Activated gamma-delta T cell treated with Interleukin-2 at 50 U/mL for 16 hours (primary cell): ENCODE data around the gene KRTAP2-2.
"Not testable (repeated sequence)": the region's sequence is repeated elsewhere in the genome, so short reads cannot be mapped to it uniquely, and the experiment has no call there.

Source experiments
- DNase-seq: peaks from one replicate; pipeline ENCODE4 v3.0.0-alpha.2; 2020

Gene KRTAP2-2

GRCh38 chr17:41055130-41055529 lies at the start of gene KRTAP2-2:
Gene KRTAP2-2, minus strand, starts transcription at chr17:41055230. Its CDS starts 19 bp downstream, at chr17:41055211.
- not testable (repeated sequence) for DNase-seq

- DNase-seq: not testable (repeated sequence)
These were observed 49.5 kb upstream of the KRTAP2-2 start for GRCh38 chr17:41104386-41105038.

GRCh38 chr17:41103896-41104295 lies 48.9 kb upstream of the KRTAP2-2 start:
- DNase-seq: no peak

GRCh38 chr17:41101586-41102259 lies 46.7 kb upstream of the KRTAP2-2 start, which contains the start of gene KRTAP4-16:
Gene KRTAP4-16, minus strand, starts transcription at chr17:41102209. Its CDS starts 0 bp downstream, at chr17:41102209.
- no peak for DNase-seq

- DNase-seq: not testable (repeated sequence)
These were observed 44.9 kb upstream of the KRTAP2-2 start for GRCh38 chr17:41099682-41100480.

GRCh38 chr17:41098481-41098880 lies 43.5 kb upstream of the KRTAP2-2 start:
- no peak for DNase-seq

GRCh38 chr17:41098042-41098441 lies 43.0 kb upstream of the KRTAP2-2 start, which contains the start of gene KRTAP4-8:
Gene KRTAP4-8, minus strand, starts transcription at chr17:41098142. Its CDS starts 58 bp downstream, at chr17:41098084.
- no peak for DNase-seq

GRCh38 chr17:41096055-41096454 lies 41.0 kb upstream of the KRTAP2-2 start:
- DNase-seq: no peak

GRCh38 chr17:41088760-41089352 lies 33.8 kb upstream of the KRTAP2-2 start:
- not testable (repeated sequence) for DNase-seq

- not testable (repeated sequence) for DNase-seq
These were observed 29.2 kb upstream of the KRTAP2-2 start, which contains the start of gene KRTAP4-7 for GRCh38 chr17:41084100-41084856. Gene KRTAP4-7, plus strand, starts transcription at chr17:41084150. Its CDS starts 57 bp downstream, at chr17:41084207.

- DNase-seq: not testable (repeated sequence)
These were observed 28.4 kb upstream of the KRTAP2-2 start for GRCh38 chr17:41083427-41083826.

- no peak for DNase-seq
These were observed 27.6 kb upstream of the KRTAP2-2 start for GRCh38 chr17:41082626-41083025.

- DNase-seq: no peak
These were observed 21.8 kb upstream of the KRTAP2-2 start for GRCh38 chr17:41076788-41077187.

- no peak for DNase-seq
These were observed 18.6 kb upstream of the KRTAP2-2 start for GRCh38 chr17:41073676-41074075.

GRCh38 chr17:41071606-41072360 lies 16.8 kb upstream of the KRTAP2-2 start:
- no peak for DNase-seq

GRCh38 chr17:41069031-41069430 lies 14.0 kb upstream of the KRTAP2-2 start:
- DNase-seq: no peak

- DNase-seq: no peak
These were observed 12.3 kb upstream of the KRTAP2-2 start for GRCh38 chr17:41067281-41067680.

- DNase-seq: no peak
These were observed 11.0 kb upstream of the KRTAP2-2 start, which contains the start of gene KRTAP2-4 for GRCh38 chr17:41065829-41066624. Gene KRTAP2-4, minus strand, starts transcription at chr17:41065879. Its CDS starts 34 bp downstream, at chr17:41065845.

- not testable (repeated sequence) for DNase-seq
These were observed 10.1 kb upstream of the KRTAP2-2 start for GRCh38 chr17:41065016-41065689.

GRCh38 chr17:41064301-41064700 lies 9.3 kb upstream of the KRTAP2-2 start:
- no peak for DNase-seq
